Right lobe of liver (tissue), 6 donors: ENCODE data around the gene ING2. TPM values are rescaled to one million over a fixed set of nuclear protein-coding genes. Genes with fewer than 3 reads are reported as not detected.

Experiments
- ATAC-seq, 4 donors: fragments of 200-7000 bp; cut with Tn5 transposase; one replicate each; pipeline ENCODE4 v1.9.1; 2020; ENCODE audit warnings: mild to moderate bottlenecking in 4 of 4, moderate library complexity in 4 of 4
- DNase-seq, 3 donors: peaks; one replicate each; pipeline ENCODE4 v3.0.0-alpha.2; 2020
- H3K27ac ChIP-seq, 3 donors: fragments of 200-600 bp; one replicate each; pipeline ENCODE4 v1.8.0; 2022
- H3K27me3 ChIP-seq, 2 donors: fragments of 200-600 bp; one replicate each; pipeline ENCODE4 v1.8.0; 2022
- H3K36me3 ChIP-seq, 4 donors: fragments of 200-600 bp; sonication (generic) in 1 of 4; one replicate each; pipeline versions ENCODE4 v1.5.1 to v1.8.0; 2017 to 2022; ENCODE audit warnings: control low read depth in 1 of 4
- H3K4me1 ChIP-seq, 4 donors: fragments of 200-600 bp; sonication (generic) in 1 of 4; one replicate each; pipeline versions ENCODE4 v1.5.1 to v1.8.0; 2017 to 2022; ENCODE audit warnings: control low read depth in 1 of 4
- H3K4me3 ChIP-seq, 3 donors: fragments of 200-600 bp; one replicate each; pipeline ENCODE4 v1.8.0; 2022
- H3K9me3 ChIP-seq, 4 donors: fragments of 200-600 bp; sonication (generic) in 1 of 4; one replicate each; pipeline versions ENCODE4 v1.5.1 to v1.8.0; 2017 to 2022; ENCODE audit warnings: control low read depth in 1 of 4
- CTCF ChIP-seq, 4 donors: fragments of 200-600 bp in 3 of 4; fragments of 450-650 bp in 1 of 4; IDR thresholded peaks; one replicate each; pipeline versions ENCODE4 v1.5.1 to v1.8.0; 2016 to 2022; ENCODE audit warnings: antibody characterized with exemption in 4 of 4, mild to moderate bottlenecking in 2 of 4
- POLR2A ChIP-seq: fragments of 450-650 bp; IDR thresholded peaks from one replicate; pipeline ENCODE4 v1.6.1; 2017; ENCODE audit warnings: antibody characterized with exemption, mild to moderate bottlenecking
- WGBS: methylation state at CpG from one replicate; pipeline ENCODE4 v1.1.6; 2018; ENCODE audit warnings: low coverage, low lambda C conversion rate; ENCODE audit not compliant: insufficient coverage; ENCODE audit errors: missing lambda C conversion rate; 5-methylcytosine and 5-hydroxymethylcytosine counted together
- intact Hi-C, 2 donors: fragments of 100-400 bp; cut with DNase I; formaldehyde crosslinking; loops; one replicate each; pipeline versions ENCODE4 v1.11.2 to v1.14.1; 2022
- total RNA-seq, 6 experiments: library from RNA; depleted of rRNA in 2 of 6; stranded (reverse); fragments of >200 nt in 2 of 6; fragmentation: NEBNext Ultra II Directional in 3 of 6; extraction: Animal tissue kit (Norgen Biotek cat#: 25700) in 3 of 6; gene quantifications; one replicate each; pipeline versions ENCODE4 v1.1.0 to v1.2.4, GENCODE V29; 2016 to 2023
- donor health status: DM: no; HTN: yes; CAD: no.
- donor health status: DM: no; HTN: no; CAD: no.
- donor health status: DM: no; HTN: no; CAD: no.
- donor health status: DM: no; HTN: yes; CAD: no.
- donor health status: DM: no; HTN: yes; CAD: no.

The ING2 gene
- total RNA-seq, 6 experiments from 2014 or later, result 3.5 to 7.3 (median 5.6) TPM

GRCh38 chr4:183541010-183541751 lies 36.3 kb downstream of the ING2 start:
- WGBS, result 46% methylated on average over 13 of the region's 13 CpGs
- peak in 1 of 4 donors; percentile 32 for ATAC-seq
- H3K36me3 ChIP-seq, result no peaks in the 10 kb centered on the region
- H3K27me3 ChIP-seq, result no peaks in the 10 kb centered on the region
- no peaks in the 10 kb centered on the region for H3K9me3 ChIP-seq
- H3K4me3 ChIP-seq, result no peak overlapping the region
- no peak for DNase-seq
- TF ChIP-seq POLR2A (no peak), CTCF (IDR thresholded peaks at IDR 0.05) (no peak)
- intact Hi-C loops, result no loop called here
- no peak overlapping the region for H3K27ac ChIP-seq
- H3K4me1 ChIP-seq, result no peaks in the 10 kb centered on the region

GRCh38 chr4:183541752-183542040 lies 36.8 kb downstream of the ING2 start:
- ATAC-seq (no peak), DNase-seq (no peak)
- no peaks in the 10 kb centered on the region for H3K4me1 ChIP-seq
- H3K36me3 ChIP-seq, result no peaks in the 10 kb centered on the region
- H3K4me3 ChIP-seq, result no peak overlapping the region
- no peaks in the 10 kb centered on the region for H3K27me3 ChIP-seq
- H3K9me3 ChIP-seq, result no peaks in the 10 kb centered on the region
- TF ChIP-seq POLR2A, result no peak
- no peak for TF ChIP-seq CTCF (IDR thresholded peaks at IDR 0.05)
- intact Hi-C loops, result no loop called here
- 59% methylated on average over 3 of the region's 3 CpGs for WGBS
- H3K27ac ChIP-seq, result no peak overlapping the region

GRCh38 chr4:183543435-183543834 lies 38.6 kb downstream of the ING2 start:
- TF ChIP-seq CTCF (IDR thresholded peaks at IDR 0.05) (no peak), POLR2A (no peak)
- no peaks in the 10 kb centered on the region for H3K9me3 ChIP-seq
- intact Hi-C loops, result no loop called here
- H3K27ac ChIP-seq, result no peak overlapping the region
- 57% methylated on average over 2 of the region's 2 CpGs for WGBS
- DNase-seq, result no peak
- ATAC-seq, result no peak
- no peaks in the 10 kb centered on the region for H3K27me3 ChIP-seq
- no peak overlapping the region for H3K4me3 ChIP-seq
- no peaks in the 10 kb centered on the region for H3K4me1 ChIP-seq
- no peaks in the 10 kb centered on the region for H3K36me3 ChIP-seq

- H3K36me3 ChIP-seq, result no peaks in the 10 kb centered on the region
- H3K4me1 ChIP-seq, result no peaks in the 10 kb centered on the region
- no peak overlapping the region for H3K27ac ChIP-seq
- ATAC-seq, result no peak
- WGBS, result 48% methylated on average over 3 of the region's 5 CpGs
- intact Hi-C loops, result no loop called here
- no peak for DNase-seq
- H3K9me3 ChIP-seq, result no peaks in the 10 kb centered on the region
- TF ChIP-seq CTCF (IDR thresholded peaks at IDR 0.05) (no peak), POLR2A (no peak)
- no peaks in the 10 kb centered on the region for H3K27me3 ChIP-seq
- H3K4me3 ChIP-seq, result no peak overlapping the region
Measured at GRCh38 chr4:183544109-183544508, 39.3 kb downstream of the ING2 start.

GRCh38 chr4:183546376-183546775 lies 41.5 kb downstream of the ING2 start:
- H3K9me3 ChIP-seq, result no peaks in the 10 kb centered on the region
- no peak overlapping the region for H3K4me3 ChIP-seq
- H3K4me1 ChIP-seq, result no peaks in the 10 kb centered on the region
- no peaks in the 10 kb centered on the region for H3K27me3 ChIP-seq
- TF ChIP-seq POLR2A, result no peak
- TF ChIP-seq CTCF (IDR thresholded peaks at IDR 0.05), result no peak
- DNase-seq (no peak), ATAC-seq (no peak)
- WGBS, result 63% methylated on average over 5 of the region's 6 CpGs
- no peak overlapping the region for H3K27ac ChIP-seq
- intact Hi-C loops, result no loop called here
- no peaks in the 10 kb centered on the region for H3K36me3 ChIP-seq
